Neural progenitor cell (in vitro differentiated cells): Measurements from ENCODE around the gene LIMK1.

Source experiments
- CTCF ChIP-seq: fragments of 200-600 bp; sonication (generic); IDR thresholded peaks from 2 replicates; pipeline ENCODE4 v1.5.1; 2017; ENCODE audit warnings: antibody characterized with exemption, mild to moderate bottlenecking
- EZH2phosphoT487 ChIP-seq: fragments of 200-600 bp; sonication (generic); IDR thresholded peaks from 2 replicates; pipeline ENCODE4 v1.6.1; 2017; ENCODE audit warnings: antibody characterized with exemption

GRCh38 chr7:74037609-74038008 is 46.0 kb upstream of the LIMK1 start:
- TF ChIP-seq CTCF (no peak), EZH2phosphoT487 (no peak)
